ENCODE results near the gene HOXA3.
A peak's percentile ranks its signal among the peaks of the same experiment; 100 is the strongest.

The HOXA3 gene

GRCh38 chr7:27151931-27152815 is at the start of gene HOXA3:
TSS of gene HOXA3 (minus strand) at chr7:27152583. CDS start at chr7:27110640, 41,943 bp downstream.
- DNase-seq: no peak

GRCh38 chr7:27201580-27202017 is 49.2 kb upstream of the HOXA3 start:
- DNase-seq: no peak

GRCh38 chr7:27200761-27201579 is 48.6 kb upstream of the HOXA3 start:
- no peak for DNase-seq

GRCh38 chr7:27199849-27200760 is 47.7 kb upstream of the HOXA3 start, which contains the start of gene HOXA13:
TSS of gene HOXA13 (minus strand) at chr7:27200091. CDS start at chr7:27200077, 14 bp downstream.
- DNase-seq: no peak

- DNase-seq: no peak
Measured at GRCh38 chr7:27198871-27199801, 46.8 kb upstream of the HOXA3 start.

GRCh38 chr7:27198138-27198841 is 45.9 kb upstream of the HOXA3 start:
- DNase-seq: no peak

GRCh38 chr7:27197137-27198042 is 45.0 kb upstream of the HOXA3 start:
- no peak for DNase-seq

DNA sequence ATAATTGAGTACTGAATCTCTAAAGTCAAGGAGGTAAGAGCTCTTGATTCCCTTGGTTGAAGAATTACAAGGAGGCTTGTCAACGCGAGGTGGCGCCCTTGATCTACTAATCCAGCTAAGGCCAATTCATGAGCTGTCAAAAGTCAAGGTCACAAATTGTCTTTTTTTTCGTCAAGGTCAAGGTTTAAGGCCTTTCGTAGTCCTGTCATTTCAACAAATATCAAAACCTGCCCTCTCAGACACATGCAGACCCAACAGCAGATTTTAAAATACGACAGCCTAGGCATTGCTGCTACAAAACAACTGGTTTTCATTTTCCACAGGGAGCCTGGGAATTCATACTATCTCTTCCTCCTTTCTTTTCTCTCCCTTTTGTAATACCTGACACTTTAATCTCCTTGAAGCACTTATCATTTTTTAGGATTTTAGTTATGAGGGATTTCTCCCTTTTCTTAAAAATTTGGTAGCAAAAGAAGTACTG is 43.9 kb upstream of the HOXA3 start:
- peak; percentile 57 to 83 (median 80) for DNase-seq

- DNase-seq: no peak
Measured at GRCh38 chr7:27194686-27195379, 42.5 kb upstream of the HOXA3 start.

- no peak for DNase-seq
Measured at GRCh38 chr7:27194002-27194352, 41.6 kb upstream of the HOXA3 start.

DNA sequence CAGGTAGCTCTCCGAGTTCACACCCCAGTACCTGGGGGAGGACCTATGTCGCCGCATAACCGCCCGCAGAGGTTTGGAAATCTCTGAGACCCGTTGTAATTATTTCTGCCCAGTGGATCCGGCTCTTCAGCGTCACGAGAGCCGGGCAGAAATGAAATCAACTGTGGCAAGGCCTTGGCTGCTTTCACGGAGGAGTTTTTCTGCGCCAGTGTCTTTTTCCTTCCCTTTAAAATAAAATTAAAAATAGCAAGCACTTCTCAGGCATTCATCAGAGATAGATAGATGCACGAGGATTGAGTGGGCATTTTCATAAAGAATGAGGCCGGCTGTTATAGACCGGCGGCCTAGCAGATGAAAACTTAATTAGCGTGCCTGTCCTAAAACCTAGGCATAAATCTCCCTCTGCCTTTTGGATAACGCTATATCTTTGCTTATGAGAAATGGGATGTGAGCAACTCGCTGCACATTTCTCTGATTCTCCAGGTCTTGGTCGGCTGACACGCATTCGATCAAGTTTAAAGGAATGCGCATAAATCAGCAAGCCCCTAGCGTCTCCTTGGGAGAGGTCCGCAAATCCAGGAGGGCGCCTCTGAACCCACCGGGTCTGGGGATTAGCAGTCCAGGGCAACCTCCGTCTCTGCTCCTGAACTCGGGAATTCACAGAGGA is 41.1 kb upstream of the HOXA3 start:
- no peak for DNase-seq

GRCh38 chr7:27192546-27193334 is 40.4 kb upstream of the HOXA3 start:
- no peak for DNase-seq

DNA sequence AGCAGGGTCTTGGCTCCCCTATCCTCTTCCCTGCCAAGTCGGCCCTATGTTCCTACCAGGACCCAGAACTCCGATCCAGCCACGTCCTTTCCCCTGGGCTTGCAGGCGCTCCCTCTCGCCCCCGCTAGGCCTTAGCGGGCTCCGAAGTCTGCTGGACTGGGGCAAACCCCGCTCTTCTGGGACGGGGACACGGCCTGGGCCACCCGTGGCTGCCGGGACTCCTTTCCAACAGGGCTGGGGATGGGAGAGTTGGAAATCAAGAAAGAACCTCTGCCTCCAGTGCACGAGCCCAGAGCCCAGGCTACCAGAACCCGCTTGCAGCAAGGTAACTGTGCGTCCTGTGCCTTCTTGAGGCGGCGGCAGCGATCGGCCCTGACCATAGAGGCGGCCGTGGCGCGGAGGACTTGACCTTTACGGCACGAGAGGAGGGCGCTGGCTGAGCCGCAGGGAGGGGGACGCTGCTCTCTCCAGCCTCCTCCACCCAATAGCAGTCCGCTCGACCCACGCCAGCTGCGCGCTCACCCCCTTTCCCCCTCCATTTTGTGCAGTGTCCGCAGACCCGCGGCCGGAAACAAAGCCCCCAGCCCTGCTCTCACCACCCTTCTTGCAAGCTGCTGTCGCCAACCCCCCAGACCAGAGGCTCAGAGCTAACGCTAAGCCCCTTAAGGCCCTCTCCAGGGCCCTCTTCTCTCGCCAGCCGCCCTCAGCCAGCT is 39.6 kb upstream of the HOXA3 start:
- DNase-seq: no peak

- no peak for DNase-seq
Measured at GRCh38 chr7:27191161-27191731, 38.9 kb upstream of the HOXA3 start.

DNA sequence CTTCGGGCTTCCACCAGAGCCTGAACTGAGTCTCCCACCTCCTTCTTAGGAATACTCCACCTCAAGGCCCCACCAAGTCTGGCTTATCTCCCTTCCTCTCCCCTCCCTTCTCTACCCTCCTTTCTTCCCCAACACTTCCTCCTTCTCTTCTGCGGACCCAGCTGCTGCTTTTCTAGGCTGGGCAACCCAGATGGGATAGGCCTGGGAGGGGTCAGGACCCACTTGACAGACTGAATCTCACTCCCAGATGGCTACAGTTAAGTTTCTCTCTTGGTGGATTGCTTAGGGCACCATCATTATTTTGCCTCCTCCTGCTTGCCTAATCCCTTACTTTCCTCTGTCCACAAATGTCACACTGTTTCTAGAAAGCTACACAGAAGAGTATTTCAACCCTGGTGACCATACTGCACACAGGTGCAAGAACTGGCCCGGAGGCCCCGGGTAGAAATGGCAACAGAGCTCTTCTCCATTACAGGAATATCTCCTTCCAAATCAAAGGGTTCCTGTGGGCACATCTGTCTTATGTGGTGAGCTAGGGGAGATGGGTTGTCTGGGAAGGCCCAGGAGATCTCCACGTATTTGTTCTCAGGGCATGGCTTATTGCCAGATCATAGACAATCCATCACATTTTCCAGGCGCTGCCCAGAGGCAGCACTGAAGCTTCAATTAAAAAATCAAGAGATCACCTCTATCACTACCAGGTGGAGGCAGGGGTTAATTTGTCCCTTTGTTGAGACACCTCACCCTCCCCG is 37.8 kb upstream of the HOXA3 start:
- no peak for DNase-seq

All from activated naive CD4-positive, alpha-beta T cell (primary cell).